Germinal center (tissue), 1 donor: Measurements from ENCODE around the gene SERPINH1.

Source experiments
- DNase-seq: peaks from one replicate; pipeline ENCODE4 v3.0.0; 2012; ENCODE audit warnings: mixed read lengths, low spot score

The SERPINH1 gene

GRCh38 chr11:75596914-75597313 is 34.9 kb downstream of the SERPINH1 start:
- no peak for DNase-seq

GRCh38 chr11:75597636-75598035 is 35.6 kb downstream of the SERPINH1 start:
- peak; percentile 61 for DNase-seq

- DNase-seq = no peak
These were observed 36.2 kb downstream of the SERPINH1 start for GRCh38 chr11:75598264-75598663.

- no peak for DNase-seq
These were observed 36.8 kb downstream of the SERPINH1 start for GRCh38 chr11:75598900-75599299.

- no peak for DNase-seq
These were observed 38.3 kb downstream of the SERPINH1 start for GRCh38 chr11:75600356-75600755.

GRCh38 chr11:75601494-75601893 is 39.4 kb downstream of the SERPINH1 start:
- no peak for DNase-seq

- no peak for DNase-seq
These were observed 40.9 kb downstream of the SERPINH1 start for GRCh38 chr11:75602951-75603350.

GRCh38 chr11:75603791-75604736 is 42.0 kb downstream of the SERPINH1 start:
- no peak for DNase-seq

- DNase-seq = no peak
These were observed 44.0 kb downstream of the SERPINH1 start for GRCh38 chr11:75606099-75606498.

GRCh38 chr11:75611823-75612222 is 49.8 kb downstream of the SERPINH1 start:
- no peak for DNase-seq

GRCh38 chr11:75615751-75616150 is 53.7 kb downstream of the SERPINH1 start:
- no peak for DNase-seq

- DNase-seq = no peak
These were observed 54.2 kb downstream of the SERPINH1 start for GRCh38 chr11:75616281-75616680.
